Astrocyte (in vitro differentiated cells and primary cell): Measurements from ENCODE around the gene CAT.

ENCODE experiments used
- CTCF ChIP-seq: IDR thresholded peaks from 2 replicates; pipeline ENCODE4 v1.5.1; 2011; ENCODE audit warnings: low read depth, mild to moderate bottlenecking, inconsistent platforms, low read length, moderate library complexity; ENCODE audit not compliant: insufficient read depth
- EZH2 ChIP-seq: IDR thresholded peaks from 2 replicates; pipeline ENCODE4 v1.6.1; 2012; ENCODE audit warnings: mild to moderate bottlenecking, low read length, inconsistent platforms; ENCODE audit not compliant: insufficient read depth

- no peak for TF ChIP-seq CTCF
- TF ChIP-seq EZH2, result no peak
Measured at GRCh38 chr11:34507156-34507555, 68.4 kb downstream of the CAT start.
